IMR-90 (cell line): ENCODE data around the gene TLR3. TPM values are rescaled to one million over a fixed set of nuclear protein-coding genes. Genes with fewer than 3 reads are reported as not detected.

Experiments
- ATAC-seq: fragments of 200-7000 bp; cut with Tn5 transposase; 2 replicates; pipeline ENCODE4 v1.9.1; 2020; ENCODE audit warnings: low read depth, mild to moderate bottlenecking, moderate library complexity
- Bru-seq: library from RNA; stranded (reverse); fragments of 400-500 nt; gene quantifications from one replicate; lab custom pipeline; 2021; lab: Mats Ljungman, UMichigan
- BruChase-seq, 2 experiments: library from RNA; stranded (reverse); fragments of 400-500 nt; gene quantifications; one replicate each; lab custom pipeline; 2021; lab: Mats Ljungman, UMichigan
- BruUV-seq: library from RNA; stranded (reverse); fragments of 400-500 nt; replicated peaks from 2 replicates; lab custom pipeline; 2021; lab: Mats Ljungman, UMichigan
- CTCF ChIA-PET: fragments of 300-600 bp; formaldehyde crosslinking; extraction: SDS; loops from one replicate; lab custom pipeline; 2021; ENCODE audit warnings: antibody characterized with exemption; lab: Yijun Ruan, JAX
- POLR2A ChIA-PET: fragments of 300-600 bp; sonication (Branson Sonifier 250); formaldehyde crosslinking; loops from one replicate; lab custom pipeline; 2022; ENCODE audit warnings: antibody characterized with exemption; ENCODE audit not compliant: unreplicated experiment; lab: Charles Lee
- DNase-seq: peaks from one replicate; pipeline ENCODE4 v3.0.0; 2013
- H2AFZ ChIP-seq: replicated peaks from 2 replicates; pipeline ENCODE3; 2013; ENCODE audit warnings: low read length, mild to moderate bottlenecking; ENCODE audit not compliant: poor library complexity
- H2AK5ac ChIP-seq: 2 replicates; pipeline ENCODE4 v1.6.1; 2013; ENCODE audit warnings: low read depth, low read length, inconsistent platforms
- H2AK9ac ChIP-seq: replicated peaks from 2 replicates; pipeline ENCODE3; 2013; ENCODE audit warnings: mild to moderate bottlenecking, low read depth, low read length, moderate library complexity; ENCODE audit not compliant: poor library complexity
- H2BK120ac ChIP-seq: 2 replicates; pipeline ENCODE4 v1.6.1; 2013; ENCODE audit warnings: low read depth, low read length, inconsistent platforms
- H2BK15ac ChIP-seq: 3 replicates; pipeline ENCODE4 v1.6.1; 2013; ENCODE audit warnings: low read depth, low read length, inconsistent platforms
- H2BK20ac ChIP-seq: 2 replicates; pipeline ENCODE4 v1.6.1; 2013; ENCODE audit warnings: low read depth, mild to moderate bottlenecking, inconsistent platforms, low read length, moderate library complexity
- H2BK5ac ChIP-seq: 2 replicates; pipeline ENCODE4 v1.6.1; 2013; ENCODE audit warnings: mild to moderate bottlenecking, low read depth, low read length, inconsistent platforms; ENCODE audit not compliant: poor library complexity, severe bottlenecking
- H3K14ac ChIP-seq: replicated peaks from 2 replicates; pipeline ENCODE4 v1.6.1; 2013; ENCODE audit warnings: low read depth, low read length, inconsistent platforms
- H3K18ac ChIP-seq: 2 replicates; pipeline ENCODE4 v1.6.1; 2013; ENCODE audit warnings: low read depth, low read length, control low read depth
- H3K23ac ChIP-seq: 2 replicates; pipeline ENCODE4 v1.6.1; 2013; ENCODE audit warnings: low read depth, low read length, inconsistent platforms
- H3K27ac ChIP-seq: 2 replicates; pipeline ENCODE4 v1.5.1; 2013; ENCODE audit warnings: mild to moderate bottlenecking, control low read depth, low read length; ENCODE audit not compliant: insufficient read depth
- H3K27me3 ChIP-seq: 2 replicates; pipeline ENCODE4 v1.6.1; 2013; ENCODE audit warnings: low read length; ENCODE audit not compliant: control insufficient read depth, insufficient read depth
- H3K36me3 ChIP-seq: 2 replicates; pipeline ENCODE4 v1.6.1; 2013; ENCODE audit warnings: low read length, mixed read lengths; ENCODE audit not compliant: control insufficient read depth, insufficient read depth
- H3K4ac ChIP-seq: 2 replicates; pipeline ENCODE4 v1.6.1; 2013; ENCODE audit warnings: low read depth, low read length, inconsistent platforms
- H3K4me1 ChIP-seq: 2 replicates; pipeline ENCODE4 v1.6.1; 2013; ENCODE audit warnings: low read length, mixed read lengths; ENCODE audit not compliant: control insufficient read depth, insufficient read depth
- H3K4me2 ChIP-seq: 2 replicates; pipeline ENCODE4 v1.6.1; 2013; ENCODE audit warnings: low read depth, mild to moderate bottlenecking, control low read depth, low read length, moderate library complexity
- H3K4me3 ChIP-seq: 2 replicates; pipeline ENCODE4 v1.5.1; 2013; ENCODE audit warnings: low read depth, mild to moderate bottlenecking, control low read depth, low read length, moderate library complexity; ENCODE audit not compliant: insufficient read depth
- H3K56ac ChIP-seq: 2 replicates; pipeline ENCODE4 v1.6.1; 2013; ENCODE audit warnings: low read length, inconsistent platforms; ENCODE audit not compliant: insufficient read depth; ENCODE audit errors: extremely low read depth
- H3K79me1 ChIP-seq, 2 experiments: 2 replicates each; pipeline ENCODE4 v1.6.1; 2013; ENCODE audit warnings: low read length in 2 of 2, inconsistent platforms in 1 of 2, low read depth in 1 of 2
- H3K9ac ChIP-seq: 2 replicates; pipeline ENCODE4 v1.6.1; 2013; ENCODE audit warnings: low read depth, low read length, control low read depth
- H3K9me1 ChIP-seq: 2 replicates; pipeline ENCODE4 v1.6.1; 2013; ENCODE audit warnings: low read length, inconsistent platforms; ENCODE audit not compliant: insufficient read depth
- H3K9me3 ChIP-seq: 2 replicates; pipeline ENCODE4 v1.6.1; 2013; ENCODE audit warnings: low read length; ENCODE audit not compliant: control insufficient read depth, insufficient read depth
- H4K20me1 ChIP-seq: 2 replicates; pipeline ENCODE4 v1.6.1; 2013; ENCODE audit warnings: low read length, inconsistent platforms; ENCODE audit not compliant: insufficient read depth
- H4K5ac ChIP-seq: 2 replicates; pipeline ENCODE4 v1.6.1; 2013; ENCODE audit warnings: mild to moderate bottlenecking, low read depth, low read length, control low read depth
- H4K8ac ChIP-seq, 2 experiments: 2 replicates each; pipeline ENCODE4 v1.6.1; 2013; ENCODE audit warnings: low read depth in 2 of 2, low read length in 2 of 2, control low read depth in 1 of 2, inconsistent platforms in 1 of 2
- H4K91ac ChIP-seq: 2 replicates; pipeline ENCODE4 v1.6.1; 2013; ENCODE audit warnings: low read depth, low read length, inconsistent platforms; ENCODE audit not compliant: insufficient read depth
- BHLHE40 ChIP-seq: fragments of 150-350 bp; IDR thresholded peaks from 2 replicates; pipeline ENCODE4 v1.6.1; 2016; ENCODE audit warnings: mild to moderate bottlenecking, low read depth, low read length
- CEBPB ChIP-seq: IDR thresholded peaks from 2 replicates; pipeline ENCODE4 v1.6.1; 2012; ENCODE audit warnings: low read depth, low read length, improper control_type of control experiment
- CHD1 ChIP-seq: IDR thresholded peaks from 2 replicates; pipeline ENCODE4 v1.6.1; 2012; ENCODE audit warnings: low read depth, low read length, improper control_type of control experiment
- ELK1 ChIP-seq: fragments of 150-350 bp; IDR thresholded peaks from 2 replicates; pipeline ENCODE4 v1.6.1; 2016; ENCODE audit warnings: low read depth, mild to moderate bottlenecking, low read length, moderate library complexity, borderline replicate concordance
- MAFK ChIP-seq: IDR thresholded peaks from 2 replicates; pipeline ENCODE4 v1.6.1; 2012; ENCODE audit warnings: low read depth, low read length, improper control_type of control experiment
- MAZ ChIP-seq: IDR thresholded peaks from 2 replicates; pipeline ENCODE4 v1.6.1; 2012; ENCODE audit warnings: low read depth, mild to moderate bottlenecking, low read length, improper control_type of control experiment, moderate library complexity, borderline replicate concordance
- NFE2L2 ChIP-seq: fragments of 150-350 bp; IDR thresholded peaks from 2 replicates; pipeline ENCODE4 v1.6.1; 2016; ENCODE audit warnings: low read depth, mild to moderate bottlenecking, low read length
- RAD21 ChIP-seq: IDR thresholded peaks from 2 replicates; pipeline ENCODE4 v1.6.1; 2012; ENCODE audit warnings: low read length, improper control_type of control experiment
- RFX5 ChIP-seq: IDR thresholded peaks from 2 replicates; pipeline ENCODE4 v1.8.0; 2012; ENCODE audit warnings: low read depth, mild to moderate bottlenecking, low read length, moderate library complexity
- SMC3 ChIP-seq: fragments of 150-350 bp; IDR thresholded peaks from 2 replicates; pipeline ENCODE4 v1.6.1; 2016; ENCODE audit warnings: low read depth, mild to moderate bottlenecking, antibody characterized with exemption, low read length, moderate library complexity
- WGBS, 2 experiments: methylation state at CpG; one replicate each; pipeline versions ENCODE4 v1.1.5 to v1.1.7; 2013; ENCODE audit warnings: missing lambda C conversion rate in 2 of 2; ENCODE audit not compliant: insufficient read length in 1 of 2; ENCODE audit errors: extremely low coverage in 2 of 2; 5-methylcytosine and 5-hydroxymethylcytosine counted together
- dilution Hi-C: fragments of 300-500 bp; cut with HindIII; formaldehyde crosslinking; loops from one replicate; pipeline ENCODE4 v1.14.3; 2018; ENCODE audit warnings: low sequenced_read_pairs; ENCODE audit not compliant: unreplicated experiment
- in situ Hi-C: fragments of 300-500 bp; cut with MboI; formaldehyde crosslinking; loops from 3 replicates; pipeline ENCODE4 v1.14.3; 2019; ENCODE audit warnings: low sequenced_read_pairs, inconsistent platforms, mixed read lengths
- intact Hi-C: fragments of 100-400 bp; cut with micrococcal nuclease; formaldehyde crosslinking; loops from 2 replicates; pipeline ENCODE4 v1.10.0; 2022
- long read RNA-seq: library from polyadenylated mRNA; unstranded; transcript quantifications from one replicate; pipeline ENCODE4 v2.0.0, GENCODE V29; 2021; ENCODE audit not compliant: unreplicated experiment
- polyA plus RNA-seq, 3 experiments: library from polyadenylated mRNA; depleted of rRNA; stranded (reverse); fragments of >200 nt; gene quantifications; 2 replicates each; pipeline ENCODE4 v1.2.3, GENCODE V29; 2012; ENCODE audit warnings: low replicate concordance in 1 of 3
- total RNA-seq: library from RNA; depleted of rRNA; stranded (reverse); fragments of >200 nt; gene quantifications from 2 replicates; pipeline ENCODE4 v1.2.3, GENCODE V29; 2012; rRNA removed
- TF ChIP-seq, protein P1 (sequence below): fragments of 150-350 bp; IDR thresholded peaks from 2 replicates; pipeline ENCODE4 v1.6.1; 2017; ENCODE audit warnings: mild to moderate bottlenecking, antibody characterized with exemption, low read length, low read depth

Gene TLR3
- total RNA-seq (0.28 and 0.36 TPM in 2 replicates), polyA plus RNA-seq (2012; rRNA removed) (0.12 and 0.17 TPM in 2 replicates), Bru-seq, nascent RNA (percentile 24 among the genes with signal in this experiment), BruChase-seq, experiment 1, labeled RNA remaining after a 6-hour chase (percentile 37 among the genes with signal in this experiment), BruChase-seq, experiment 2, labeled RNA remaining after a 2-hour chase (percentile 27 among the genes with signal in this experiment)
- polyA plus RNA-seq (2012; cell fraction: cytosol; rRNA removed) = 0.03 TPM in 1 of 2 replicates, not detected in the other
- polyA plus RNA-seq (2012; cell fraction: nucleus; rRNA removed; ENCODE audit: low replicate concordance) = 0.16 TPM in 1 of 2 replicates, not detected in the other
- long read RNA-seq, full-length matches to known transcripts = 2 of 2 reads
- long read RNA-seq, partial matches to known transcripts = 0 of 2 reads
- long read RNA-seq, other reads (novel, unspliced or antisense) = 0 of 2 reads

- Histone ChIP-seq H3K79me1 (no peaks in the 10 kb centered on the region), H2BK120ac (peak within 1 kb of the TSS; percentile 4; the same call in 1 of the 2 replicates), H4K91ac (no peak within 1 kb of the TSS), H3K9me1 (no peaks in the 10 kb centered on the region), H3K27me3 (no peaks in the 10 kb centered on the region), H3K4me1 (peaks cover 1% of the 10 kb centered on the region; the same call in 1 of the 2 replicates), H3K18ac (peak within 1 kb of the TSS; percentile 83), H2BK15ac (no peak within 1 kb of the TSS), H3K27ac (no peak within 1 kb of the TSS; the same call in 1 of the 2 replicates), H3K4me2 (peak within 1 kb of the TSS; percentile 99), H3K9me3 (no peaks in the 10 kb centered on the region), H2BK20ac (no peak within 1 kb of the TSS), H3K23ac (no peak within 1 kb of the TSS), H2AFZ (peak within 1 kb of the TSS; percentile 53), H3K4ac (0 out of 2 replicates have a peak within 1 kb of the TSS, but pooled peaks have one; percentile 5), H3K36me3 (no peaks in the 10 kb centered on the region), H3K4me3 (peak within 1 kb of the TSS; percentile 89), H4K20me1 (no peaks in the 10 kb centered on the region), H2BK5ac (no peak within 1 kb of the TSS), H3K9ac (peak within 1 kb of the TSS; percentile 56), H3K14ac (no peak within 1 kb of the TSS), H2AK9ac (no peak within 1 kb of the TSS), H4K8ac (peak within 1 kb of the TSS in 1 of 2 experiments; percentile 51; a peak in 1 of 4 replicates), H2AK5ac (no peak within 1 kb of the TSS), H4K5ac (peak within 1 kb of the TSS; percentile 90), H3K56ac (no peak within 1 kb of the TSS; the same call in 1 of the 2 replicates)
- intact Hi-C loops = loop anchor here (1.0 to 5.0 kb wide), 2 partner anchors 69 to 124 kb away; partner anchors contain the start of gene CYP4V2
- TF ChIP-seq MAZ (no peak), RFX5 (no peak), CHD1 (no peak), ELK1 (no peak), MAFK (no peak), BHLHE40 (no peak), SMC3 (no peak), NFE2L2 (no peak), RAD21 (no peak), CEBPB (no peak)
- TF ChIP-seq, protein P1, sequence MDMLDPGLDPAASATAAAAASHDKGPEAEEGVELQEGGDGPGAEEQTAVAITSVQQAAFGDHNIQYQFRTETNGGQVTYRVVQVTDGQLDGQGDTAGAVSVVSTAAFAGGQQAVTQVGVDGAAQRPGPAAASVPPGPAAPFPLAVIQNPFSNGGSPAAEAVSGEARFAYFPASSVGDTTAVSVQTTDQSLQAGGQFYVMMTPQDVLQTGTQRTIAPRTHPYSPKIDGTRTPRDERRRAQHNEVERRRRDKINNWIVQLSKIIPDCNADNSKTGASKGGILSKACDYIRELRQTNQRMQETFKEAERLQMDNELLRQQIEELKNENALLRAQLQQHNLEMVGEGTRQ = no peak
- in situ Hi-C loops = no loop called here
- ChIA-PET POLR2A (no interaction called here), CTCF (interaction anchor here (1.3 to 1.5 kb wide), 2 partner anchors 11 to 68 kb away, joined by 5 to 8 read pairs; no protein-coding TSS in a partner anchor)
- peak; percentile 70 for ATAC-seq
- WGBS, 2 experiments = 0% methylated on average over 1 of the region's 12 CpGs; no CpG with 5 or more reads in 1 of the 2 experiments
- dilution Hi-C loops = no loop called here
- no TSS peak for BruUV-seq
- peak; percentile 22 for DNase-seq
These were observed at the start of gene TLR3 for GRCh38 chr4:186068581-186069348. TLR3 (plus strand) TSS chr4:186069156; CDS start chr4:186076620, 7,464 bp downstream.
